Esophagus muscularis mucosa (tissue), 4 donors: ENCODE results near the gene SLC41A3.

Experiments
- EP300 ChIP-seq: sonication (generic); formaldehyde crosslinking; IDR thresholded peaks from one replicate; pipeline ENCODE4 v1.6.1; 2017; ENCODE audit warnings: antibody characterized with exemption
- POLR2A ChIP-seq: fragments of 450-650 bp; IDR thresholded peaks from one replicate; pipeline ENCODE4 v1.6.1; 2017; ENCODE audit warnings: antibody characterized with exemption, moderate library complexity, mild to moderate bottlenecking, low read depth
- POLR2AphosphoS5 ChIP-seq, 2 donors: sonication (generic); formaldehyde crosslinking; IDR thresholded peaks; one replicate each; pipeline ENCODE4 v1.6.1; 2017; ENCODE audit warnings: antibody characterized with exemption in 2 of 2
- TF ChIP-seq, protein P1 (sequence below), 3 experiments: fragments of 200-600 bp in 2 of 3; fragments of 450-650 bp in 1 of 3; sonication (generic) in 2 of 3; IDR thresholded peaks; one replicate each; pipeline ENCODE4 v1.5.1; 2017 to 2019; ENCODE audit warnings: antibody characterized with exemption in 3 of 3, mild to moderate bottlenecking in 2 of 3, moderate library complexity in 1 of 3

DNA sequence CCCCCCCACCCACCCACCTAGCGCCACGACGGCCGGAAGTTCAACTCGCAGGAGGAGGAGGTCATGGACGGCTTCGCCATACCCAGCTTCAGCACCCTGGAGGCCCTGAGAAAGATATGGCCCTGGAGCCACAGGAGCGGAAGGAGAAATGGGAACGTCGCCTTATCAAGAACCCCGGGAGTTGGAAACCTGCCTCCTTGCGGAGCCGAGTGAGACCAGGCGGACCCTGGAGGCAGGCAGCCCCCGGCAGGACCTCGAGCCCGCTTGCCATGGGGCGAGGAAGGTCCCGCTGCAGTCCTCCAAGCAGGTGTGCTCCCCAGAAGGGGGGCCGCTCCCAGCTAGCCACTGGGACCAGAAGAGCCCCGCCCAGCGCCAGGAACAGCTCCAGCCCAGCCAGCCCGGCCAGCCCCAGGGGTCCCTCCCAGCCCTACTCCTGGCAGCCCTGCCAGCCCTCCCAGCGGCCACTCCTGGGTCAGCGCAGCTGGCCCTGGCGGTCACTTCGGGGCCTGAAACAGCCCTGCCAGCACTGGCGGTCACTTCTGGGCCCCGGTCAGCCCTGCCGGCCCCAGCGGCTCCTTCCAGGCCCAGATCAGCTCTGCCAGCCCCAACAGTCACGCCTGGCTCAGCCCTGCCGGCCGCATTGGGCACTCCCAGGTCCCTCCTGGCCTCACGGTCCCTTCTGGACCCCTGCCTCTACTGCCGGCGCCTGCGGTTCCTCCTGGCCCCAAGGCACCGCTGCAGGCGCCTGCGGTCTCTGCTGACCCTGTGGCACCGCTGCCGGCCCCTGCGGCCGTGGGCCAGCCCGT is 125.2 kb downstream of the SLC41A3 start:
- TF ChIP-seq POLR2AphosphoS5 (IDR thresholded peaks at IDR 0.05) (no peak), EP300 (no peak), POLR2A (no peak)
- TF ChIP-seq, protein P1, sequence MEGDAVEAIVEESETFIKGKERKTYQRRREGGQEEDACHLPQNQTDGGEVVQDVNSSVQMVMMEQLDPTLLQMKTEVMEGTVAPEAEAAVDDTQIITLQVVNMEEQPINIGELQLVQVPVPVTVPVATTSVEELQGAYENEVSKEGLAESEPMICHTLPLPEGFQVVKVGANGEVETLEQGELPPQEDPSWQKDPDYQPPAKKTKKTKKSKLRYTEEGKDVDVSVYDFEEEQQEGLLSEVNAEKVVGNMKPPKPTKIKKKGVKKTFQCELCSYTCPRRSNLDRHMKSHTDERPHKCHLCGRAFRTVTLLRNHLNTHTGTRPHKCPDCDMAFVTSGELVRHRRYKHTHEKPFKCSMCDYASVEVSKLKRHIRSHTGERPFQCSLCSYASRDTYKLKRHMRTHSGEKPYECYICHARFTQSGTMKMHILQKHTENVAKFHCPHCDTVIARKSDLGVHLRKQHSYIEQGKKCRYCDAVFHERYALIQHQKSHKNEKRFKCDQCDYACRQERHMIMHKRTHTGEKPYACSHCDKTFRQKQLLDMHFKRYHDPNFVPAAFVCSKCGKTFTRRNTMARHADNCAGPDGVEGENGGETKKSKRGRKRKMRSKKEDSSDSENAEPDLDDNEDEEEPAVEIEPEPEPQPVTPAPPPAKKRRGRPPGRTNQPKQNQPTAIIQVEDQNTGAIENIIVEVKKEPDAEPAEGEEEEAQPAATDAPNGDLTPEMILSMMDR (IDR thresholded peaks at IDR 0.05), result no peak
